Osteoblast (primary cell): ENCODE data around the gene EPB41. TPM values are rescaled to one million over a fixed set of nuclear protein-coding genes. Genes with fewer than 3 reads are reported as not detected.

ENCODE experiments used
- DNase-seq: peaks from one replicate; pipeline ENCODE4 v3.0.0; 2011; ENCODE audit warnings: low spot score, mixed read lengths; ENCODE audit not compliant: insufficient read length; ENCODE audit errors: missing footprints
- H2AFZ ChIP-seq: 2 replicates; pipeline ENCODE4 v1.6.0; 2011; ENCODE audit warnings: mild to moderate bottlenecking, low read length
- H3K27ac ChIP-seq: 2 replicates; pipeline ENCODE4 v1.5.1; 2011; ENCODE audit warnings: mild to moderate bottlenecking, low read depth, low read length, moderate library complexity
- H3K27me3 ChIP-seq: 2 replicates; pipeline ENCODE4 v1.6.0; 2012; ENCODE audit warnings: mild to moderate bottlenecking, control low read depth, inconsistent platforms, low read length, moderate library complexity; ENCODE audit not compliant: insufficient read depth
- H3K36me3 ChIP-seq: 2 replicates; pipeline ENCODE4 v1.5.1; 2011; ENCODE audit warnings: mild to moderate bottlenecking, low read length, control low read depth, moderate library complexity; ENCODE audit not compliant: insufficient read depth
- H3K4me1 ChIP-seq: 2 replicates; pipeline ENCODE4 v1.5.1; 2011; ENCODE audit warnings: mild to moderate bottlenecking, low read length, control low read depth, moderate library complexity; ENCODE audit not compliant: insufficient read depth
- H3K4me2 ChIP-seq: 2 replicates; pipeline ENCODE4 v1.6.0; 2011; ENCODE audit warnings: mild to moderate bottlenecking, low read length; ENCODE audit not compliant: insufficient read depth
- H3K4me3 ChIP-seq: fragments of 200-600 bp; sonication (generic); 3 replicates; pipeline ENCODE4 v1.5.1; 2012; ENCODE audit warnings: mild to moderate bottlenecking, low read length, inconsistent platforms; ENCODE audit not compliant: insufficient read depth
- H3K79me2 ChIP-seq: 2 replicates; pipeline ENCODE4 v1.6.0; 2012; ENCODE audit warnings: mild to moderate bottlenecking, low read length, control low read depth, inconsistent platforms; ENCODE audit not compliant: insufficient read depth
- H3K9me3 ChIP-seq: 2 replicates; pipeline ENCODE4 v1.5.1; 2011; ENCODE audit warnings: low read depth, low read length, control low read depth
- H4K20me1 ChIP-seq: 2 replicates; pipeline ENCODE4 v1.6.0; 2012; ENCODE audit warnings: mild to moderate bottlenecking, low read length, control low read depth; ENCODE audit not compliant: insufficient read depth
- CTCF ChIP-seq: IDR thresholded peaks from 2 replicates; pipeline ENCODE4 v1.5.1; 2011; ENCODE audit warnings: mild to moderate bottlenecking, low read depth, low read length, moderate library complexity; ENCODE audit errors: extremely low read depth
- total RNA-seq: library from RNA; depleted of rRNA; stranded (reverse); fragments of >200 nt; gene quantifications from 2 replicates; pipeline ENCODE4 v1.2.3, GENCODE V29; 2012

The EPB41 gene
- total RNA-seq, 1 donor, result 20.6 TPM

- no peaks in the 10 kb centered on the region for H3K36me3 ChIP-seq
- no peaks in the 10 kb centered on the region for H3K79me2 ChIP-seq
- no peak overlapping the region for H3K27ac ChIP-seq
- no peaks in the 10 kb centered on the region for H3K4me1 ChIP-seq
- TF ChIP-seq CTCF, result no peak
- H2AFZ ChIP-seq, result no peak overlapping the region
- no peak overlapping the region for H3K4me2 ChIP-seq
- no peaks in the 10 kb centered on the region for H3K27me3 ChIP-seq
- H3K4me3 ChIP-seq, result no peak overlapping the region
- no peak for DNase-seq
- H4K20me1 ChIP-seq, result no peaks in the 10 kb centered on the region
- no peaks in the 10 kb centered on the region for H3K9me3 ChIP-seq
Observed at GRCh38 chr1:29017235-29017634, 102.9 kb downstream of the EPB41 start.

- no peak for TF ChIP-seq CTCF
- Histone ChIP-seq H3K79me2 (no peaks in the 10 kb centered on the region), H3K4me3 (no peak overlapping the region), H2AFZ (no peak overlapping the region), H3K9me3 (no peaks in the 10 kb centered on the region), H3K36me3 (no peaks in the 10 kb centered on the region), H4K20me1 (no peaks in the 10 kb centered on the region), H3K4me2 (no peak overlapping the region), H3K4me1 (no peaks in the 10 kb centered on the region), H3K27me3 (no peaks in the 10 kb centered on the region), H3K27ac (no peak overlapping the region)
- DNase-seq, result no peak
Observed at GRCh38 chr1:29017975-29018712, 103.8 kb downstream of the EPB41 start.

GRCh38 chr1:29022620-29023019 lies 108.3 kb downstream of the EPB41 start:
- Histone ChIP-seq H3K27me3 (no peaks in the 10 kb centered on the region), H2AFZ (no peak overlapping the region), H3K4me1 (no peaks in the 10 kb centered on the region), H4K20me1 (no peaks in the 10 kb centered on the region), H3K36me3 (no peaks in the 10 kb centered on the region), H3K4me3 (no peak overlapping the region), H3K4me2 (no peak overlapping the region), H3K79me2 (no peaks in the 10 kb centered on the region), H3K27ac (no peak overlapping the region), H3K9me3 (no peaks in the 10 kb centered on the region)
- no peak for DNase-seq
- TF ChIP-seq CTCF, result no peak

GRCh38 chr1:29029667-29030066 lies 115.3 kb downstream of the EPB41 start:
- H3K27me3 ChIP-seq, result no peaks in the 10 kb centered on the region
- H2AFZ ChIP-seq, result no peak overlapping the region
- no peaks in the 10 kb centered on the region for H3K36me3 ChIP-seq
- no peak for TF ChIP-seq CTCF
- H3K79me2 ChIP-seq, result no peaks in the 10 kb centered on the region
- no peak for DNase-seq
- no peaks in the 10 kb centered on the region for H4K20me1 ChIP-seq
- no peak overlapping the region for H3K4me3 ChIP-seq
- H3K9me3 ChIP-seq, result no peaks in the 10 kb centered on the region
- H3K4me1 ChIP-seq, result no peaks in the 10 kb centered on the region
- H3K4me2 ChIP-seq, result no peak overlapping the region
- H3K27ac ChIP-seq, result no peak overlapping the region
